Measurements from ENCODE around the gene TSPO. TPM values are rescaled to one million over a fixed set of nuclear protein-coding genes. Genes with fewer than 3 reads are reported as not detected.
"Not testable (repeated sequence)": the region's sequence is repeated elsewhere in the genome, so short reads cannot be mapped to it uniquely, and the experiment has no call there.

The TSPO gene
- total and polyA plus RNA-seq, 4 donors: 86.1 to 707 (median 284) TPM

- Histone ChIP-seq H3K9ac (ENCODE audit: insufficient read depth in 1 of 2, low read length in 2 of 2) (no peak overlapping the region), H3K9me3 (ENCODE audit: control insufficient read depth in 4 of 4, insufficient read depth in 3 of 4, low read length in 3 of 4) (no peaks in the 10 kb centered on the region), H3K4me1 (ENCODE audit: control insufficient read depth in 5 of 5, insufficient read depth in 5 of 5, low read length in 5 of 5) (peaks cover under 1 to 5% (median 1%) of the 10 kb centered on the region in 5 donors), H3K27ac (ENCODE audit: low read depth in 1 of 2, low read length in 1 of 2) (peak overlapping the region in 1 of 2 donors; percentile 9), H3K27me3 (ENCODE audit: control insufficient read depth in 3 of 3, insufficient read depth in 3 of 3, low read length in 2 of 3) (no peaks in the 10 kb centered on the region), H3K4me3 (no peak overlapping the region), H3K36me3 (ENCODE audit: control insufficient read depth in 4 of 4, insufficient read depth in 4 of 4, low read length in 4 of 4) (peaks cover 9 to 41% (median 25%) of the 10 kb centered on the region in 4 donors)
- no peak for TF ChIP-seq CTCF (IDR thresholded peaks at IDR 0.05; ENCODE audit: control extremely low read depth, extremely low read depth)
- no peak for ATAC-seq (ENCODE audit: insufficient read depth, low FRiP score)
- no peak for DNase-seq
- 69 to 70% methylated on average over 10 of the region's 10 CpGs for WGBS, 2 donors
Measured at GRCh38 chr22:43136801-43137200, 14.6 kb upstream of the TSPO start.

DNA sequence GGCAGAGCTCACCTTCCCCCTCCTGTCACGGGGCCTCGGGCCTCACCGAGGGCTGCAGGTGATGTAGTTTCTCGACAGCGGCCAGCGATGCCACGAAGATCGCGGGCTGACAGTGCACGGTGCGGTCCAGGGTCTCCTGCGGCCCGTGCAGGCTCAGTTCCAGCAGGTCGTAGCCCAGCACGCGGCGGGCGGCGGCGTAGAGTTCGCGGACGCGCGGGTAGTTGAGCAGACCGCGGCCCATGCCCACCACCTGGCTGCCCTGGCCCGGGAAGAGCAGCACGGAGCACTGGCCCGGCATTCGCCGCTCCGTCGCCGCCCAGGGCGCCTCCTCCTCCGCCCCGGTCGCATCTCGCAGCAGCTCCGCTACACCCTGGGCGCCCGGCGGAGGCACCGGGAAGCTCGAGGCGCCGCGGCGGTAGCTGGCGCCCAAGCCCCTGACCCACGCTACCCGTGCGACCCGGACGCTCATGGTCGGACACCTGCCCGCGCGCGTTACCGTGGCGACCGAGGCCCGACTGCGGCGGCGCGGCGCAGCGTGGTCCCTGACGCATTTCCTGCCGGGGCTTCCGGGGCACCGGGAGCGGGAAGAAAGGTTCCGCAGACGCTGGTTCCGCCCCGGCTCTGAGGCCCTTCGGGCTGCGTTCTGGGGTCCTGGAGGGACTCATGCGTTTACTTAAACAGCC is 8.3 kb upstream of the TSPO start, which contains the start of gene MCAT:
TSS of gene MCAT (minus strand) at position 519 of the 683 bp plus-strand sequence. CDS start at position 469, 50 bp downstream.
- Histone ChIP-seq H3K4me3 (peak within 1 kb of the TSS; percentile 95), H3K27ac (ENCODE audit: low read depth in 1 of 2, low read length in 1 of 2) (peak within 1 kb of the TSS; percentile 60 to 97), H3K36me3 (ENCODE audit: control insufficient read depth in 4 of 4, insufficient read depth in 4 of 4, low read length in 4 of 4) (peaks cover 4 to 18% (median 11%) of the 10 kb centered on the region in 4 donors), H3K4me1 (ENCODE audit: control insufficient read depth in 5 of 5, insufficient read depth in 5 of 5, low read length in 5 of 5) (peaks cover 5 to 7% (median 6%) of the 10 kb centered on the region in 5 donors), H3K27me3 (ENCODE audit: control insufficient read depth in 3 of 3, insufficient read depth in 3 of 3, low read length in 2 of 3) (no peaks in the 10 kb centered on the region), H3K9me3 (ENCODE audit: control insufficient read depth in 4 of 4, insufficient read depth in 3 of 4, low read length in 3 of 4) (peaks cover 0 to 1% (median 0%) of the 10 kb centered on the region in 4 donors), H3K9ac (ENCODE audit: insufficient read depth in 1 of 2, low read length in 2 of 2) (peak within 1 kb of the TSS; percentile 63 to 78)
- 1% methylated on average over 62 to 83 of the region's 83 CpGs for WGBS, 2 donors
- ATAC-seq (ENCODE audit: insufficient read depth, low FRiP score) (peak; percentile 93), DNase-seq (peak; percentile 82 to 87 (median 84))
- no peak for TF ChIP-seq CTCF (IDR thresholded peaks at IDR 0.05; ENCODE audit: control extremely low read depth, extremely low read depth)

GRCh38 chr22:43144949-43145348 is 6.4 kb upstream of the TSPO start:
- H3K4me3 ChIP-seq: no peak overlapping the region
- 75 to 88% methylated on average over 3 of the region's 3 CpGs for WGBS, 2 donors
- no peak overlapping the region for H3K27ac ChIP-seq (ENCODE audit: low read depth in 1 of 2, low read length in 1 of 2)
- no peak for TF ChIP-seq CTCF (IDR thresholded peaks at IDR 0.05; ENCODE audit: control extremely low read depth, extremely low read depth)
- peaks cover 0 to 1% (median 0%) of the 10 kb centered on the region in 4 donors for H3K9me3 ChIP-seq (ENCODE audit: control insufficient read depth in 4 of 4, insufficient read depth in 3 of 4, low read length in 3 of 4)
- H3K9ac ChIP-seq (ENCODE audit: insufficient read depth in 1 of 2, low read length in 2 of 2): no peak overlapping the region
- ATAC-seq (ENCODE audit: insufficient read depth, low FRiP score): no peak
- H3K36me3 ChIP-seq (ENCODE audit: control insufficient read depth in 4 of 4, insufficient read depth in 4 of 4, low read length in 4 of 4): peaks cover 4 to 12% (median 6%) of the 10 kb centered on the region in 4 donors
- peak in 1 of 3 donors; percentile 45 for DNase-seq
- peaks cover 5 to 7% (median 6%) of the 10 kb centered on the region in 5 donors for H3K4me1 ChIP-seq (ENCODE audit: control insufficient read depth in 5 of 5, insufficient read depth in 5 of 5, low read length in 5 of 5)
- H3K27me3 ChIP-seq (ENCODE audit: control insufficient read depth in 3 of 3, insufficient read depth in 3 of 3, low read length in 2 of 3): no peaks in the 10 kb centered on the region

DNA sequence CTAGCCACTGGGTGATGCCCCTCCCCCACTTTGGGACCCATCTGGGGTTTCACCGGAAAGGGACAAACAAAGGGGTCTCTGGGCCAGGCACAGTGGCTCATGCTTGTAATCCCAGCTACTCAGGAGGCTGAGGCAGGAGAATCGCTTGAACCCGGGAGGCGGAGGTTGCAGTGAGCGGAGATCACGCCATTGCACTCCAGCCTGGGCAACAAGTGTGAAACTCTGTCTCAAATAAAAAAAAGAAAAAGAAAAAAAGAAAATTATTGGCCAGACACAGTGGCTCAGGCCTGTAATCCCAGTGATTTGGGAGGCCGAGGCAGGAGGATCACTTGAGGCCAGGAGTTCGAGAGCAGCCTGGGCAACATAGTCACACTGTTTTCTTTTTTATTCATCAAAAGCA is 6.0 kb upstream of the TSPO start:
- not testable (repeated sequence) for H3K27me3 ChIP-seq (ENCODE audit: control insufficient read depth in 3 of 3, insufficient read depth in 3 of 3, low read length in 2 of 3); DNase-seq; H3K9ac ChIP-seq (ENCODE audit: insufficient read depth in 1 of 2, low read length in 2 of 2); H3K36me3 ChIP-seq (ENCODE audit: control insufficient read depth in 4 of 4, insufficient read depth in 4 of 4, low read length in 4 of 4); H3K4me3 ChIP-seq; ATAC-seq (ENCODE audit: insufficient read depth, low FRiP score); H3K9me3 ChIP-seq (ENCODE audit: control insufficient read depth in 4 of 4, insufficient read depth in 3 of 4, low read length in 3 of 4); H3K4me1 ChIP-seq (ENCODE audit: control insufficient read depth in 5 of 5, insufficient read depth in 5 of 5, low read length in 5 of 5); H3K27ac ChIP-seq (ENCODE audit: low read depth in 1 of 2, low read length in 1 of 2)
- 92% methylated on average over 8 of the region's 8 CpGs for WGBS, 2 donors

GRCh38 chr22:43146332-43146731 is 5.0 kb upstream of the TSPO start:
- not testable (repeated sequence) for H3K27ac ChIP-seq (ENCODE audit: low read depth in 1 of 2, low read length in 1 of 2); H3K36me3 ChIP-seq (ENCODE audit: control insufficient read depth in 4 of 4, insufficient read depth in 4 of 4, low read length in 4 of 4); H3K9me3 ChIP-seq (ENCODE audit: control insufficient read depth in 4 of 4, insufficient read depth in 3 of 4, low read length in 3 of 4); ATAC-seq (ENCODE audit: insufficient read depth, low FRiP score); H3K9ac ChIP-seq (ENCODE audit: insufficient read depth in 1 of 2, low read length in 2 of 2); DNase-seq; H3K4me3 ChIP-seq; H3K27me3 ChIP-seq (ENCODE audit: control insufficient read depth in 3 of 3, insufficient read depth in 3 of 3, low read length in 2 of 3); H3K4me1 ChIP-seq (ENCODE audit: control insufficient read depth in 5 of 5, insufficient read depth in 5 of 5, low read length in 5 of 5)
- 51 to 74% methylated on average over 15 of the region's 15 CpGs for WGBS, 2 donors
